WTC11 (cell line): ENCODE data around the gene SH2D4B. TPM values are rescaled to one million over a fixed set of nuclear protein-coding genes. Genes with fewer than 3 reads are reported as not detected.

Experiments used
- ATAC-seq: fragments of 200-7000 bp; cut with Tn5 transposase; 2 replicates; pipeline ENCODE4 v1.10.0; 2021; ENCODE audit warnings: mild to moderate bottlenecking, moderate library complexity
- CTCF ChIA-PET: fragments of 300-600 bp; sonication (Branson Sonifier 250); formaldehyde crosslinking; loops from one replicate; lab custom pipeline; 2021; ENCODE audit warnings: antibody characterized with exemption; lab: Charles Lee
- POLR2A ChIA-PET: fragments of 350-600 bp; sonication (Branson Sonifier 250); formaldehyde crosslinking; loops from one replicate; lab custom pipeline; 2021; ENCODE audit warnings: antibody characterized with exemption; lab: Charles Lee
- DNase-seq: peaks from one replicate; pipeline ENCODE4 v3.0.0; 2021; ENCODE audit warnings: low spot score
- H3K27ac Mint-ChIP-seq: 2 replicates; pipeline ENCODE4 v1.8.0; 2021; ENCODE audit warnings: mixed read lengths
- H3K27me3 Mint-ChIP-seq: 2 replicates; pipeline ENCODE4 v1.8.0; 2021; ENCODE audit warnings: low read depth, mild to moderate bottlenecking, moderate library complexity, mixed read lengths
- H3K36me3 Mint-ChIP-seq: 2 replicates; pipeline ENCODE4 v1.8.0; 2021; ENCODE audit warnings: mixed read lengths
- H3K4me1 Mint-ChIP-seq: 2 replicates; pipeline ENCODE4 v1.8.0; 2022; ENCODE audit warnings: mixed read lengths
- H3K4me3 Mint-ChIP-seq: 2 replicates; pipeline ENCODE4 v1.8.0; 2021; ENCODE audit warnings: mild to moderate bottlenecking, moderate library complexity, mixed read lengths
- H3K9me3 Mint-ChIP-seq: 2 replicates; pipeline ENCODE4 v1.8.0; 2021; ENCODE audit warnings: mixed read lengths
- AR ChIP-seq: fragments of 250-450 bp; sonication (Bioruptor Pico); IDR thresholded peaks from 2 replicates; pipeline ENCODE4 v1.9.0; 2021; ENCODE audit warnings: mild to moderate bottlenecking
- CBFB ChIP-seq: sonication (generic); formaldehyde crosslinking; IDR thresholded peaks from 2 replicates; pipeline ENCODE4 v1.8.1; 2022; ENCODE audit warnings: mild to moderate bottlenecking, low read depth, missing genetic modification reagents
- EMX1 ChIP-seq: fragments of 250-450 bp; sonication (Bioruptor Pico); IDR thresholded peaks from 2 replicates; pipeline ENCODE4 v1.8.0; 2021; ENCODE audit warnings: mild to moderate bottlenecking
- ETV6 ChIP-seq: sonication (generic); formaldehyde crosslinking; IDR thresholded peaks from 2 replicates; pipeline ENCODE4 v1.8.1; 2022; ENCODE audit warnings: mild to moderate bottlenecking, missing genetic modification reagents
- FOXJ3 ChIP-seq: sonication (generic); formaldehyde crosslinking; IDR thresholded peaks from 2 replicates; pipeline ENCODE4 v1.9.0; 2021; ENCODE audit warnings: missing genetic modification reagents, mild to moderate bottlenecking, borderline replicate concordance
- GTF2I ChIP-seq: fragments of 250-450 bp; sonication (Bioruptor Pico); conservative IDR thresholded peaks from 2 replicates; pipeline ENCODE4 v1.4.0; 2021; ENCODE audit warnings: mild to moderate bottlenecking
- HMGXB4 ChIP-seq: sonication (generic); formaldehyde crosslinking; IDR thresholded peaks from 2 replicates; pipeline ENCODE4 v1.8.1; 2023; ENCODE audit warnings: mild to moderate bottlenecking, moderate library complexity, missing genetic modification reagents
- IRF1 ChIP-seq: sonication (generic); formaldehyde crosslinking; IDR thresholded peaks from 2 replicates; pipeline ENCODE4 v1.8.0; 2023; ENCODE audit warnings: missing genetic modification reagents
- MYBL2 ChIP-seq: sonication (generic); formaldehyde crosslinking; IDR thresholded peaks from 2 replicates; pipeline ENCODE4 v1.8.1; 2023; ENCODE audit warnings: mild to moderate bottlenecking, moderate library complexity, missing genetic modification reagents
- NFATC4 ChIP-seq: fragments of 250-450 bp; sonication (Bioruptor Pico); IDR thresholded peaks from 2 replicates; pipeline ENCODE4 v1.9.0; 2021; ENCODE audit warnings: mild to moderate bottlenecking
- NR1H2 ChIP-seq: sonication (generic); formaldehyde crosslinking; IDR thresholded peaks from 2 replicates; pipeline ENCODE4 v1.9.0; 2021; ENCODE audit warnings: mild to moderate bottlenecking, moderate library complexity, missing genetic modification reagents
- PREB ChIP-seq: sonication (generic); formaldehyde crosslinking; IDR thresholded peaks from 2 replicates; pipeline ENCODE4 v1.8.1; 2022; ENCODE audit warnings: mild to moderate bottlenecking, missing genetic modification reagents, moderate library complexity, borderline replicate concordance
- SMAD3 ChIP-seq: sonication (generic); formaldehyde crosslinking; IDR thresholded peaks from 2 replicates; pipeline ENCODE4 v1.8.0; 2022; ENCODE audit warnings: missing genetic modification reagents, mild to moderate bottlenecking, borderline replicate concordance
- SMAD4 ChIP-seq: sonication (generic); formaldehyde crosslinking; IDR thresholded peaks from 2 replicates; pipeline ENCODE4 v1.8.0; 2022; ENCODE audit warnings: mild to moderate bottlenecking, missing genetic modification reagents
- ZNF281 ChIP-seq: sonication (generic); formaldehyde crosslinking; IDR thresholded peaks from 2 replicates; pipeline ENCODE4 v1.8.0; 2023; ENCODE audit warnings: mild to moderate bottlenecking, missing genetic modification reagents
- ZNF423 ChIP-seq: fragments of 250-450 bp; sonication (Bioruptor Pico); IDR thresholded peaks from 2 replicates; pipeline ENCODE4 v2.1.2; 2022; ENCODE audit warnings: mild to moderate bottlenecking, moderate library complexity
- ZNF512 ChIP-seq: sonication (generic); formaldehyde crosslinking; IDR thresholded peaks from 2 replicates; pipeline ENCODE4 v1.8.1; 2022; ENCODE audit warnings: missing genetic modification reagents, borderline replicate concordance
- ZNF671 ChIP-seq: fragments of 250-450 bp; sonication (Bioruptor Pico); IDR thresholded peaks from 2 replicates; pipeline ENCODE4 v1.8.0; 2021; ENCODE audit warnings: mild to moderate bottlenecking
- total RNA-seq: library from RNA; stranded (reverse); gene quantifications from 3 replicates; pipeline ENCODE4 v1.2.3, GENCODE V29; 2021

SH2D4B gene
- total RNA-seq, 1 experiment from 2014 or later: 0.04 TPM

- no peaks in the 10 kb centered on the region; the same call in 1 of the 2 replicates for H3K9me3 Mint-ChIP-seq
- peaks cover 24% of the 10 kb centered on the region for H3K4me1 Mint-ChIP-seq
- H3K27ac Mint-ChIP-seq: no peak overlapping the region
- ChIA-PET CTCF (interaction anchor here (0.6 kb wide), 1 partner anchor 149 kb away, joined by 3 read pairs; no protein-coding TSS in a partner anchor), POLR2A (no interaction called here)
- no peaks in the 10 kb centered on the region for H3K27me3 Mint-ChIP-seq
- no peak for ATAC-seq
- H3K36me3 Mint-ChIP-seq: 0 out of 2 replicates have a peak, but pooled peaks cover 2% of the 10 kb centered on the region
- no peak for DNase-seq
- TF ChIP-seq MYBL2 (CRISPR knock-in tag): no peak
- no peak for TF ChIP-seq FOXJ3 (CRISPR knock-in tag)
- TF ChIP-seq ZNF423 (CRISPR knock-in tag): no peak
- no peak for TF ChIP-seq GTF2I (CRISPR knock-in tag)
- TF ChIP-seq IRF1 (CRISPR knock-in tag): no peak
- H3K4me3 Mint-ChIP-seq: no peak overlapping the region
These were observed 11.0 kb upstream of the SH2D4B start for GRCh38 chr10:80526742-80527141.

- H3K27me3 Mint-ChIP-seq: no peaks in the 10 kb centered on the region
- ChIA-PET POLR2A (no interaction called here), CTCF (no interaction called here)
- no peak for TF ChIP-seq SMAD4
- no peak for TF ChIP-seq AR (CRISPR knock-in tag)
- DNase-seq: no peak
- ATAC-seq: no peak
- H3K4me1 Mint-ChIP-seq: peaks cover 25% of the 10 kb centered on the region
- no peak overlapping the region for H3K27ac Mint-ChIP-seq
- no peaks in the 10 kb centered on the region; the same call in 1 of the 2 replicates for H3K9me3 Mint-ChIP-seq
- H3K36me3 Mint-ChIP-seq: peaks cover 15% of the 10 kb centered on the region; the same call in 1 of the 2 replicates
- no peak overlapping the region for H3K4me3 Mint-ChIP-seq
These were observed 9.5 kb upstream of the SH2D4B start for GRCh38 chr10:80528185-80528700.

- H3K27me3 Mint-ChIP-seq: no peaks in the 10 kb centered on the region
- ATAC-seq (no peak), DNase-seq (no peak)
- CTCF ChIA-PET: no interaction called here
- peaks cover 15% of the 10 kb centered on the region; the same call in 1 of the 2 replicates for H3K36me3 Mint-ChIP-seq
- H3K9me3 Mint-ChIP-seq: no peaks in the 10 kb centered on the region; the same call in 1 of the 2 replicates
- no peak overlapping the region for H3K4me3 Mint-ChIP-seq
- H3K4me1 Mint-ChIP-seq: peaks cover 25% of the 10 kb centered on the region
- no peak overlapping the region for H3K27ac Mint-ChIP-seq
- POLR2A ChIA-PET: no interaction called here
- TF ChIP-seq ZNF512 (CRISPR knock-in tag) (no peak), SMAD3 (CRISPR knock-in tag) (no peak), AR (CRISPR knock-in tag) (no peak), NFATC4 (CRISPR knock-in tag) (no peak), EMX1 (CRISPR knock-in tag) (no peak), ZNF671 (CRISPR knock-in tag) (no peak), MYBL2 (CRISPR knock-in tag) (no peak), HMGXB4 (CRISPR knock-in tag) (no peak), PREB (CRISPR knock-in tag) (no peak), ZNF281 (CRISPR knock-in tag) (no peak), NR1H2 (no peak), CBFB (CRISPR knock-in tag) (no peak), ETV6 (CRISPR knock-in tag) (no peak)
These were observed 8.8 kb upstream of the SH2D4B start for GRCh38 chr10:80528901-80529300.
